Fibroblast of lung (primary cell): ENCODE data around the gene MTMR1.

Experiments used
- CTCF ChIP-seq, 2 donors: IDR thresholded peaks in 1 of 2; conservative IDR thresholded peaks in 1 of 2; 1 replicate in 1 of 2; 2 replicates in 1 of 2; pipeline ENCODE4 v1.5.1; 2011 to 2012; ENCODE audit warnings: low read length in 2 of 2, control low read depth in 1 of 2, inconsistent platforms in 1 of 2, low read depth in 1 of 2, mild to moderate bottlenecking in 1 of 2
- EZH2 ChIP-seq: IDR thresholded peaks from 2 replicates; pipeline ENCODE4 v1.5.1; 2012; ENCODE audit warnings: low read length, control low read depth, mild to moderate bottlenecking; ENCODE audit errors: missing control alignments

- TF ChIP-seq EZH2 (no peak), CTCF (conservative IDR thresholded peaks at IDR 0.05 in 1 of 2, IDR thresholded peaks at IDR 0.05 in 1 of 2; ENCODE audit: low read depth in 1 of 2, low read length in 2 of 2) (no peak)
These were observed 77.4 kb downstream of the MTMR1 start for GRCh38 chrX:150770623-150771022.
